GM20000 (cell line): Measurements from ENCODE around the gene ABHD2.
A peak's percentile ranks its signal among the peaks of the same experiment; 100 is the strongest.

Source experiments
- DNase-seq: peaks from one replicate; pipeline ENCODE4 v3.0.0; 2012; ENCODE audit warnings: low spot score
- CTCF ChIP-seq: IDR thresholded peaks from 2 replicates; pipeline ENCODE4 v1.5.1; 2012; ENCODE audit warnings: mild to moderate bottlenecking, control low read depth; ENCODE audit errors: extremely low read depth, missing control alignments

ABHD2 gene

DNA sequence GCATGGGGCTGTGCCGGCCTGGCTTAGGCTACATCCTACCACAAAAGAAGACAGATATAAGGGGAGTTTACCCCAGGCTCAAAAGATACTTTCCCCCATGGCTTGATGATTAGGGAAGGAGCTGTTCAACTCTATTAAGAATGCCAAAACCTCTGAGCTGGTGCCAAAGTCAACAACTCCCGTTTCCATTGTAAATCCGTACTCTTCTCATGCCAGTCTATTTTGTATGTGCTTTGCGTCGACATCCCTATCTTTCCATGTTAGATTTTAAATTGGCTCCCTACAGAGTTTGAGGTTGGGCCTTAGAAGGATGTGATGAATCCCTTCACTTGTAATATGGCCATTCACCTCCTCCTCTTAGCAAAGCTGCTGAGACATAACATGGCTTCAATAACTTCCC lies 86.2 kb downstream of the ABHD2 start:
- TF ChIP-seq CTCF: no peak
- DNase-seq: no peak

GRCh38 chr15:89175617-89176191 lies 87.4 kb downstream of the ABHD2 start:
- no peak for TF ChIP-seq CTCF
- DNase-seq: no peak

- DNase-seq: no peak
- TF ChIP-seq CTCF: no peak
Measured at GRCh38 chr15:89177116-89177515, 88.9 kb downstream of the ABHD2 start.

DNA sequence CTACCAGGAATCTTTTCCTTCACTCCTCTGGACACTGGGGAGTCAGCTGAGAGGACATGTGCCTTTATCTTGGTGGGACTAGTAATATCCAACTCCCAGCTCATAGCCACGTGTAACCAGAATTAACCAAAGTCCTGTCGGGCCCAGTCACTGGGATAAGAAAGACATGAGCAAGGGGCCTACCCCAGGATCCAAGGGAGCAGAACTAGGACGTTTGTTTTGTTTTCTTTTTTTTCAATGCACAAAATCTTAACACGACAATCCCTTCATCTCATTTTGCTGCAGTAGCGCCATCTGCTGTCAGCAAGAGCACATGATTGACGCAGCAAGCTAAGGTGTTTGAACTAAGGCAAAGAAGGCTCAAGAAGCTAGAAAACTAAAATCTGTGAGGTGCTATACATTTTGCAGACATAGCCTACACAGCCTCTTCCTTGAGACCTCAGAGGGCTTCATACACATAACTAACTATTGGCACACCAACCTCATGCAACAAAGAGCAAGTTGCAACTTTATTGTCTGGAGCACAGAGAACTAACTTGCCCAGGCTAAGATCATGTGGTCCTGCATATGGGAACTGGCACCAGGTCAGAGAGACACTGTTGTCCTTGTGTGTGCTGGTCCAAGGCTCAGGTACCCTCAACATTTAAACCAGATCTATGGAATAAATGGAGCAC lies 89.5 kb downstream of the ABHD2 start:
- DNase-seq: peak; percentile 58
- TF ChIP-seq CTCF: peak; percentile 85

DNA sequence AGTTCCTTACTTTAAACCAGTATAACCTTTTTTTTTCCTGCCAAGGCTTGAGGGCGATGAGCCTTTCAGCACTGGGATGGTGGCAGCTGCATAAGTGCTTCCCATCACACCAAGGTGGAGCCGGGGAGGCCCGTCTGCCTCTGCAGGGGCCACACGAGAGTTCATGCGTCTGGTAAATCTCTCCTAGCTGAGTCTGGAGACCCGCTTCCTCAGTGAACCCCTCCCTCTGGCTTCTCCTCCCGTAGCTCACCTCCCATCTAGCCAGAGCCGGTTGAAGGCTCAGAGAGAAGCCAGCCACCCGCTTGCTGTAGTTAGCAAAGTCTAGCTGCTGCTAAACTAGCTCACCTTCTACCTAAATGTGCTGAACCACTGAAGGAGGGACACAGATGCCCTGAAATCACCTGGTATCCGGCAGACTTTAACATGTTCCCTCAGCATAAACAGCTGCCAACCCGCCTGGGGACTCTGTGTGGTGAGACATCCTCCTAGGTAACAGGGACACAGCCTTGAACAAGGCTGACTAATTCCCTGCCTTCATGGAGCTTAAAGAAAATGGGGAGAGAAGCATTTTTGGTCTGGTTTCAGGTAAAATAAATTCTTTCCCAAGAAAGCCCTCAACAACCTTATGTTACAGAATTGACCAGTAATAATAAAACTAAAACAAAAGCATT lies 90.2 kb downstream of the ABHD2 start:
- no peak for DNase-seq
- TF ChIP-seq CTCF: no peak

DNA sequence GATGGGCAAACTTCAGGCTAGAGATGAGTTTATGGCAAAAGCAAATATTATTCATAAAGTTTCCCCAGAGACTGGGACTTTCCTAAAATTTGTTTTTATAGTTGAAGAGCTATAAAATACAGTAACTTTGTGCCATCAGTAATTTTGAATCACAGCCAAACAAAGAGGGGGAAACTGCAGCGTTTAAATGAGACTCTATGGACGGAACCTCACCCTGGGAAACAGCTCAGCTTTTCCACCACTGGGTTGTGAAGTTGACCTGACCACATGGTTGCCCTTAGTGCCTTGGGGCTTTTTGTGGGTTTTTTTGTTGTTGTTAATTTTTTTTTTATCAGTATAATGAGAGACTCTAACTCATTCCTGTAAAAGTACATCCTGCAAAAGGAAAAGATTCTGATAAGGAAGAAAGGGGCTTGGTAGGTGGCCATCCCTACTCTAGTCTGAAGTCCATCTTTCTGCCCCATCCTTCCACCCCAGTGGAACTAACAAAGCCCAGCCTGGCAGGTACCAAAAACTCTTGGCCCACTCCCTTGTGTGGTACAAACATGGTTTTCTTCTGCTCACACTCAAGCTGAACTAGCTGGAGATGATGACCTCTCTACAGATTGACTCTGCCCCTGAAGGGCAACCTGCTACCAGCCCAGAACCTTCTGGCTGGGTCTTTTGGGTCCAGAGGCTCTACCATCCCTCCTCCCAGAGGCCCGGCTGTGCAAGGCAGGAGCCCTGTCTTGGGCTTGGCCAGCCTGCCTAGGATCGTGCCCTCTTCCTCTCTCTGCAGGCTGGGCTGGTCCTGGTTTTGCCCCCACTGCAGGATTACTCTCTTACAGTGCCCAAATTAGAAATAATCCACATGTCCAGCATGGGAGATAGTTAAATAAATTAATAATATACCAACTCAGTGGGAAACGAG lies 92.0 kb downstream of the ABHD2 start:
- TF ChIP-seq CTCF: no peak
- peak; percentile 28 for DNase-seq
